HEK293T (cell line): ENCODE results near the gene CCDC187.

ENCODE experiments used
- ARNT ChIP-seq: fragments of 450-650 bp; IDR thresholded peaks from 2 replicates; pipeline ENCODE4 v1.6.1; 2017; ENCODE audit warnings: mild to moderate bottlenecking
- BHLHE40 ChIP-seq: fragments of 450-650 bp; IDR thresholded peaks from 2 replicates; pipeline ENCODE4 v1.6.1; 2016; ENCODE audit warnings: mild to moderate bottlenecking, moderate library complexity, borderline replicate concordance
- ELF4 ChIP-seq: fragments of 450-650 bp; IDR thresholded peaks from 2 replicates; pipeline ENCODE4 v1.6.1; 2017; ENCODE audit warnings: antibody characterized with exemption
- FOXK2 ChIP-seq: fragments of 450-650 bp; IDR thresholded peaks from 2 replicates; pipeline ENCODE4 v1.6.1; 2016; ENCODE audit warnings: mild to moderate bottlenecking
- FOXM1 ChIP-seq: fragments of 450-650 bp; IDR thresholded peaks from 2 replicates; pipeline ENCODE4 v1.6.1; 2017; ENCODE audit warnings: mild to moderate bottlenecking, borderline replicate concordance
- HDGF ChIP-seq: fragments of 450-650 bp; IDR thresholded peaks from 2 replicates; pipeline ENCODE4 v1.6.1; 2017; ENCODE audit warnings: antibody characterized with exemption, borderline replicate concordance
- NFRKB ChIP-seq: fragments of 450-650 bp; IDR thresholded peaks from 2 replicates; pipeline ENCODE4 v1.6.1; 2016; ENCODE audit warnings: mild to moderate bottlenecking, moderate library complexity
- PKNOX1 ChIP-seq: fragments of 450-650 bp; IDR thresholded peaks from 2 replicates; pipeline ENCODE4 v1.6.1; 2016
- SP1 ChIP-seq: fragments of 450-650 bp; IDR thresholded peaks from 2 replicates; pipeline ENCODE4 v1.6.1; 2017
- SUZ12 ChIP-seq: fragments of 450-650 bp; IDR thresholded peaks from 2 replicates; pipeline ENCODE4 v1.6.1; 2016; ENCODE audit warnings: mild to moderate bottlenecking
- TARDBP ChIP-seq: fragments of 450-650 bp; IDR thresholded peaks from 2 replicates; pipeline ENCODE4 v1.6.1; 2016
- ZNF384 ChIP-seq: fragments of 450-650 bp; IDR thresholded peaks from 2 replicates; pipeline ENCODE4 v1.6.1; 2016

DNA sequence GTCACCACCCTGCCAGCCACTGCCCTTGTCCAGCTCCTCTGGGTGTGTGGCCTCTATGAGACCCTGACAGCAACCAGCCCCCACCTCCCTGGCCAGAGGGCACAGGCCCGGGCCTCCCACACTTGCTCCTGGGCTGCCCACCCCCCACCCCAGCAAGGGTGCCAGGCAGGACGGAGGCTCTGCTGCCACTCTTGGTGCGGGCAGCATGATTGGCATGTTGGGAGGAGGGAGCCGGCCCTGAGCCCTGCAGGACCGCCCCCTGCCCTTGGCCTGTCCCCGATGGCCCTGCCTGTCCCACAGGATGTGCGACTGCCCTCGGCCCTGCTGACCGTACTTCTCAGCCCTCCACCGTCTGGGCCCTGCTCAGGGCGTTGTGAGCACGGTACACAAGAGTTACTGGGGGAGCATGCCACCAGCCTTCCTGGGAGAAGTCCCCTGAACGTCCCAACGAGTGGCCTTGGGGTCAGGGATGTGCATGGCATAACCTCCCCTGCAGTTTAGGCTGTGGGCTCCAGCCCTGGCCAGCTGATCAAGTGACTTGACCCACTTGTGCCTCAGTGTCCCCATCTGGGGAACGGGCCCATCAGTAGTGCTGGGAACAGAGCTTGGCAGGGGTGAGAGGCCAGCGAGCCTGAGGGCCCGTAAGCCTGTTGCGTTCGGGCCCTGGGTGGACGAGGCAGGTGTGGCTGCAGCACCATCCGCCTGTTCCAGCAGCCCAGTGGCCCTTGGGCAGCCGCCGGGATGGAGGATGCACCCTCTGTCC lies 39.4 kb upstream of the CCDC187 start:
- TF ChIP-seq NFRKB, result no peak
- no peak for TF ChIP-seq ZNF384
- TF ChIP-seq ARNT, result no peak
- no peak for TF ChIP-seq SP1
- TF ChIP-seq HDGF, result no peak
- no peak for TF ChIP-seq SUZ12
- no peak for TF ChIP-seq ELF4
- no peak for TF ChIP-seq FOXK2
- no peak for TF ChIP-seq PKNOX1
- no peak for TF ChIP-seq BHLHE40
- no peak for TF ChIP-seq FOXM1
- no peak for TF ChIP-seq TARDBP
